ENCODE results near the gene KRTAP5-9.
"Not testable (repeated sequence)": the region's sequence is repeated elsewhere in the genome, so short reads cannot be mapped to it uniquely, and the experiment has no call there.

Gene KRTAP5-9

DNA sequence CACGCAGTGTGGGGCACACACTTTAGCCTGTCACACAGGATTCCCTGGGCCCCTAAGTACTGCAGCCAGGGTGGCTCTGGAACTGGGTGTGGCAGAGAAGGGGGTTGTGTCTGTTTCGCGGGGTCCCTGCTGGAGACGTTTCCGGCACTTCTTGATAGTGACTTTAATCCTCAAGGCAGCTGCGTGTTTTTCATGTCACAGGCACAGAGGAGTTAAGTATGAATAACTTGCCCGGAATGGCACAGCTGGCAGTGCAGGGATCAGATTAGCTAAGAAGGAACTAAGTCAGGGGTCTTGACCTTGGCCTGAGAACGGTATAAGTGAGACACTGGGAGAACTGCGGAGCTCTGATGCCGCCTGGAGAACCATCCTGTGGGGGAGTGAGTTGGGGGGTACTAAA lies 28.7 kb upstream of the KRTAP5-9 start:
- no peak overlapping the region for H3K9ac ChIP-seq (ENCODE audit: low read length)
- H3K4me3 ChIP-seq (ENCODE audit: insufficient read depth, low read length, poor library complexity, severe bottlenecking) = no peak overlapping the region
- no peak overlapping the region for H3K4me2 ChIP-seq (ENCODE audit: low read depth, low read length, poor library complexity, severe bottlenecking)
- no peak overlapping the region for H3K27ac ChIP-seq (ENCODE audit: low read depth, low read length)
- TF ChIP-seq CTCF (IDR thresholded peaks at IDR 0.05; ENCODE audit: insufficient read depth, low read length, poor library complexity, severe bottlenecking) = no peak
- TF ChIP-seq EZH2phosphoT487 (conservative IDR thresholded peaks at IDR 0.05; ENCODE audit: low read length) = no peak
- H3K9me2 ChIP-seq (replicated peaks; ENCODE audit: insufficient read depth, low read length) = no peaks in the 10 kb centered on the region
- H3K36me3 ChIP-seq (ENCODE audit: low read length) = no peaks in the 10 kb centered on the region
- no peaks in the 10 kb centered on the region for H3F3A ChIP-seq (ENCODE audit: insufficient read depth)
- H4K20me1 ChIP-seq (ENCODE audit: low read depth, low read length) = no peaks in the 10 kb centered on the region
- H3K79me2 ChIP-seq (ENCODE audit: insufficient read depth, low read length) = no peaks in the 10 kb centered on the region
- no peaks in the 10 kb centered on the region for H3K9me3 ChIP-seq (ENCODE audit: insufficient read depth, low read length)
- no peak overlapping the region for H2AFZ ChIP-seq (ENCODE audit: low read depth, low read length, severe bottlenecking)
- no peaks in the 10 kb centered on the region for H3K27me3 ChIP-seq (ENCODE audit: low read length)

DNA sequence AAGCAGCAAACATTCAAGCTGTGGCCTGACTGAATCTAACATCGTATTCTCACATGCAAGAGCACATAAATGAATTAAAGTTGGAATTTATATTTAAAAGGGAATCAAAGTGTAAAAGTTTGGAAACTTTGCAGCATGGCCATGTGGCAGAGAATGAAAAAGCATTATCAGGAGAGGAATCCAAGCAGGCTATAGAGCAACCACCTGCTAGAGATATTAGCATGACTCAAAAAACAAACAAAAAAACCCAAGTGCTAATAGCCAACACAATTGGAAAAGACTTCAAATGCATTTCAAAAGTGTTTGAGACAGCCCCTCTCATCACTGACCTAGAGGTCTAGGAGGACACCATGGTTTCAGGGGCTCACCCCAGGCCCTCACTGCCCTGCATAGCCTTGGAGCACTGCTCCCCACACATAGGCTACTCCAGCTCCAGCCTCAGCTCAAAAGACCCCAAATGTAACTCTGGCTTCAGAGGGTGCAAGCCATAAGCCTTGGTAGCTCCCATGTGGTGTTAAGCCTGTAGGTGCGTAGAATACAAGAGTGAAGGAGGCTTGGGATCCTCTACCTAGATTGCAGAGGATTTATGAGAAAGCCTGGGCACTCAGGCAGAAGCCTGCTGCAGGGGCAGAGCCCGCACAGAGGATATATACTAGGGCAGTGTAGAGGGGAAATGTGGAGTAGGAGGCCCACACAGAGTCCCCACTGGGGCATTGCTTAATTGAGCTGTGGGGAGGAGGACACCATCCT lies 22.9 kb upstream of the KRTAP5-9 start:
- Histone ChIP-seq H3K9me3 (ENCODE audit: insufficient read depth, low read length) (no peaks in the 10 kb centered on the region), H3K36me3 (ENCODE audit: low read length) (no peaks in the 10 kb centered on the region), H3K27ac (ENCODE audit: low read depth, low read length) (no peak overlapping the region), H3K9me2 (replicated peaks; ENCODE audit: insufficient read depth, low read length) (no peaks in the 10 kb centered on the region), H3K4me2 (ENCODE audit: low read depth, low read length, poor library complexity, severe bottlenecking) (no peak overlapping the region), H3F3A (ENCODE audit: insufficient read depth) (no peaks in the 10 kb centered on the region), H3K27me3 (ENCODE audit: low read length) (no peaks in the 10 kb centered on the region), H3K79me2 (ENCODE audit: insufficient read depth, low read length) (no peaks in the 10 kb centered on the region), H3K9ac (ENCODE audit: low read length) (no peak overlapping the region), H2AFZ (ENCODE audit: low read depth, low read length, severe bottlenecking) (no peak overlapping the region), H3K4me3 (ENCODE audit: insufficient read depth, low read length, poor library complexity, severe bottlenecking) (no peak overlapping the region), H4K20me1 (ENCODE audit: low read depth, low read length) (no peaks in the 10 kb centered on the region)
- TF ChIP-seq CTCF (IDR thresholded peaks at IDR 0.05; ENCODE audit: insufficient read depth, low read length, poor library complexity, severe bottlenecking) (no peak), EZH2phosphoT487 (conservative IDR thresholded peaks at IDR 0.05; ENCODE audit: low read length) (no peak)

GRCh38 chr11:71525938-71526495 lies 22.2 kb upstream of the KRTAP5-9 start:
- H3K4me2 ChIP-seq (ENCODE audit: low read depth, low read length, poor library complexity, severe bottlenecking) = no peak overlapping the region
- H3K36me3 ChIP-seq (ENCODE audit: low read length) = no peaks in the 10 kb centered on the region
- no peaks in the 10 kb centered on the region for H3F3A ChIP-seq (ENCODE audit: insufficient read depth)
- no peaks in the 10 kb centered on the region for H3K9me3 ChIP-seq (ENCODE audit: insufficient read depth, low read length)
- H3K9ac ChIP-seq (ENCODE audit: low read length) = no peak overlapping the region
- no peak overlapping the region for H3K4me3 ChIP-seq (ENCODE audit: insufficient read depth, low read length, poor library complexity, severe bottlenecking)
- H4K20me1 ChIP-seq (ENCODE audit: low read depth, low read length) = no peaks in the 10 kb centered on the region
- TF ChIP-seq EZH2phosphoT487 (conservative IDR thresholded peaks at IDR 0.05; ENCODE audit: low read length) (no peak), CTCF (IDR thresholded peaks at IDR 0.05; ENCODE audit: insufficient read depth, low read length, poor library complexity, severe bottlenecking) (no peak)
- H3K27ac ChIP-seq (ENCODE audit: low read depth, low read length) = no peak overlapping the region
- H3K27me3 ChIP-seq (ENCODE audit: low read length) = no peaks in the 10 kb centered on the region
- H3K79me2 ChIP-seq (ENCODE audit: insufficient read depth, low read length) = no peaks in the 10 kb centered on the region
- H2AFZ ChIP-seq (ENCODE audit: low read depth, low read length, severe bottlenecking) = no peak overlapping the region
- no peaks in the 10 kb centered on the region for H3K9me2 ChIP-seq (replicated peaks; ENCODE audit: insufficient read depth, low read length)

DNA sequence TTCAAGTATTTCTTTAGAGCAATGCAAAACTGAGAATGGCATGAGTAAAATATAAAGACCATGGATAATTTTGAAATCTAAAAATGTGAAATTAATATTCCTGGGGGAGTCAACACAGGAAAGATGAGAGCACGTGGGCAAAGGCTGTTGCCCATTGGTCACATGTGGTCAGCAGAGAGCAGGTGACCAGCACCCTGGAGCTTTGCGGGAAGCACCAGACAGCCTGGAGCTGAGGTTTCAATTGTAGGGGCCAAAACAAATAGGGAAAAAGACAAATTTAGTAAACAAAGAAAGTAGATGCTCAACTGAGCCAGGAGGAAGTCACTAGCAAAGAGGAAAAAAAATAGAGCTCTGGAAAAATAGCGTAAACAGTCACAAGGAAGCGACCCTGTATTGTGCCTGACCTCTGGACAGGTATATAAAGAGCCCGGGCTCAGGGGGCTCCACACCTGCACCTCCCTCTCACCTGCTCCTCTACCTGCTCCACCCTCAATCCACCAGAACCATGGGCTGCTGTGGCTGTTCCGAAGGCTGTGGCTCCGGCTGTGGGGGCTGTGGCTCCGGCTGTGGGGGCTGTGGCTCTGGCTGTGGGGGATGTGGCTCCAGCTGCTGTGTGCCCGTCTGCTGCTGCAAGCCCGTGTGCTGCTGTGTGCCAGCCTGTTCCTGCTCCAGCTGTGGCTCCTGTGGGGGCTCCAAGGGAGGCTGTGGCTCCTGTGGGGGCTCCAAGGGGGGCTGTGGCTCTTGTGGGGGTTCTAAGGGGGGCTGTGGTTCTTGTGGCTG lies 21.2 kb upstream of the KRTAP5-9 start, which contains the start of gene KRTAP5-7:
TSS of gene KRTAP5-7 (plus strand) at position 472 of the 780 bp plus-strand sequence. CDS start at position 506, 34 bp downstream.
- H3K9me3 ChIP-seq (ENCODE audit: insufficient read depth, low read length); H3K9me2 ChIP-seq (replicated peaks; ENCODE audit: insufficient read depth, low read length); H3K9ac ChIP-seq (ENCODE audit: low read length); H3K4me2 ChIP-seq (ENCODE audit: low read depth, low read length, poor library complexity, severe bottlenecking); H3K36me3 ChIP-seq (ENCODE audit: low read length); H4K20me1 ChIP-seq (ENCODE audit: low read depth, low read length); H3K27me3 ChIP-seq (ENCODE audit: low read length); H3K27ac ChIP-seq (ENCODE audit: low read depth, low read length); H3K4me3 ChIP-seq (ENCODE audit: insufficient read depth, low read length, poor library complexity, severe bottlenecking); H3F3A ChIP-seq (ENCODE audit: insufficient read depth); H2AFZ ChIP-seq (ENCODE audit: low read depth, low read length, severe bottlenecking); H3K79me2 ChIP-seq (ENCODE audit: insufficient read depth, low read length): not testable (repeated sequence)
